ENCODE results near the gene ANKRD40.

- TF ChIP-seq RAD21 (IDR thresholded peaks at IDR 0.05; ENCODE audit: low read depth): no peak
- TF ChIP-seq FOSL1 (IDR thresholded peaks at IDR 0.05; ENCODE audit: low read depth): no peak
- TF ChIP-seq REST (IDR thresholded peaks at IDR 0.05; ENCODE audit: low read depth): no peak
- no peak for TF ChIP-seq CTCF (IDR thresholded peaks at IDR 0.05 in 2 of 3, conservative IDR thresholded peaks at IDR 0.05 in 1 of 3; ENCODE audit: borderline replicate concordance in 1 of 3, insufficient read depth in 1 of 3, low read depth in 2 of 3, low read length in 2 of 3)
- no peak for TF ChIP-seq SIN3A (IDR thresholded peaks at IDR 0.05; ENCODE audit: low read depth)
- no peak for TF ChIP-seq ATF3 (IDR thresholded peaks at IDR 0.05)
Observed at GRCh38 chr17:50731575-50732460, 24.1 kb upstream of the ANKRD40 start.
